HG03196 (cell line): Measurements from ENCODE around the gene STK11IP.
A peak's percentile ranks its signal among the peaks of the same experiment; 100 is the strongest.

Experiments used
- ATAC-seq: cut with Tn5 transposase; IDR thresholded peaks from one replicate; pipeline ENCODE4 v1.9.1; 2021; ENCODE audit not compliant: unreplicated experiment

The STK11IP gene

GRCh38 chr2:219575566-219576504, 21.8 kb upstream of the STK11IP start:
- no peak for ATAC-seq

- ATAC-seq: no peak
These were observed 20.9 kb upstream of the STK11IP start for GRCh38 chr2:219576505-219577388.

GRCh38 chr2:219578811-219579613, 18.6 kb upstream of the STK11IP start:
- ATAC-seq: no peak

GRCh38 chr2:219581346-219581745, 16.3 kb upstream of the STK11IP start:
- ATAC-seq: no peak

- ATAC-seq: no peak
These were observed 6.6 kb upstream of the STK11IP start for GRCh38 chr2:219591091-219591490.

- ATAC-seq: no peak
These were observed 4.9 kb upstream of the STK11IP start for GRCh38 chr2:219592736-219593135.

- ATAC-seq: no peak
These were observed 4.5 kb upstream of the STK11IP start for GRCh38 chr2:219593154-219593553.

GRCh38 chr2:219595256-219595655, 2.4 kb upstream of the STK11IP start:
- no peak for ATAC-seq

- peak; percentile 8 for ATAC-seq
These were observed 604 bp upstream of the STK11IP start for GRCh38 chr2:219596954-219597551.

GRCh38 chr2:219598308-219599078, 836 bp downstream of the STK11IP start:
- no peak for ATAC-seq

GRCh38 chr2:219603771-219604170, 6.1 kb downstream of the STK11IP start:
- no peak for ATAC-seq

- no peak for ATAC-seq
These were observed 7.9 kb downstream of the STK11IP start for GRCh38 chr2:219605607-219605954.

GRCh38 chr2:219607931-219608330, 10.3 kb downstream of the STK11IP start:
- ATAC-seq: no peak

GRCh38 chr2:219608399-219608964, 10.8 kb downstream of the STK11IP start:
- ATAC-seq: no peak

GRCh38 chr2:219609149-219609750, 11.6 kb downstream of the STK11IP start:
- no peak for ATAC-seq

- ATAC-seq: no peak
These were observed 13.6 kb downstream of the STK11IP start for GRCh38 chr2:219611306-219611705.

GRCh38 chr2:219611866-219612576, 14.4 kb downstream of the STK11IP start:
- ATAC-seq: no peak

GRCh38 chr2:219612577-219613286, 15.1 kb downstream of the STK11IP start:
- ATAC-seq: no peak
